Neutrophil (primary cell): ENCODE measurements around the gene GPA33.

Experiments
- H3K27ac ChIP-seq: fragments of 200-600 bp; sonication (generic); 2 replicates; pipeline ENCODE4 v1.5.1; 2016; ENCODE audit warnings: mild to moderate bottlenecking, moderate library complexity
- H3K27me3 ChIP-seq: fragments of 200-600 bp; sonication (generic); 2 replicates; pipeline ENCODE4 v1.6.0; 2016; ENCODE audit warnings: mild to moderate bottlenecking
- H3K36me3 ChIP-seq: fragments of 200-600 bp; sonication (generic); 2 replicates; pipeline ENCODE4 v1.5.1; 2017
- H3K4me1 ChIP-seq, 2 experiments: fragments of 200-600 bp in 1 of 2; sonication (generic) in 1 of 2; 1 replicate in 1 of 2; 2 replicates in 1 of 2; pipeline versions ENCODE4 v1.5.1 to v1.6.1; 2013 to 2016; ENCODE audit warnings: low read depth in 1 of 2, low read length in 1 of 2, mild to moderate bottlenecking in 1 of 2, moderate library complexity in 1 of 2; ENCODE audit not compliant: control insufficient read depth in 1 of 2, insufficient read depth in 1 of 2
- H3K4me3 ChIP-seq, 2 experiments: fragments of 200-600 bp in 1 of 2; sonication (generic) in 1 of 2; 1 replicate in 1 of 2; 2 replicates in 1 of 2; pipeline ENCODE4 v1.5.1; 2013 to 2016; ENCODE audit warnings: low read depth in 1 of 2, low read length in 1 of 2, mild to moderate bottlenecking in 1 of 2, moderate library complexity in 1 of 2
- H3K9me3 ChIP-seq: fragments of 200-600 bp; sonication (generic); 2 replicates; pipeline ENCODE4 v1.5.1; 2016
- TF ChIP-seq, protein P1 (sequence below): fragments of 200-600 bp; sonication (generic); IDR thresholded peaks from 2 replicates; pipeline ENCODE4 v1.5.1; 2016; ENCODE audit warnings: antibody characterized with exemption

GPA33 gene

DNA sequence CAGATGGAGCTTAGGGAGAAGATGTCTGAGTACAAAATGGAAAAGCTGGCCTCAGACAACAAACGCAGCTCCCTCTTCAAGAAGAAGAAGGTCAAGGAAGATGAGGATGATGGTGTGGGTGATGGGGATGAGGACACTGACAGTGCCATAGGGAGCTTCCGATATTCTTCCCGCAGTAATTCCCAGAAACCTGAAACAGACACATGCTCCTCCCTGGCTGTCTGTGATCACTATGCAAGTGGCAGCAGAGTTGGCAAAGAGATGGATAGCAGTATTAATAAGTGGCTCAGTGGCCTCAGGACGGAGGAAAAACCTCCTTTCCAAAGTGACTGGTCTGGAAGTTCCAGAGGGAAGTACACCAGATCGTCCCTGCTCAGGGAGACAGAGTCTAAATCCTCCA, 37.5 kb upstream of the GPA33 start:
- Histone ChIP-seq H3K4me1 (no peaks in the 10 kb centered on the region), H3K27me3 (peaks cover 35% of the 10 kb centered on the region), H3K36me3 (no peaks in the 10 kb centered on the region), H3K9me3 (no peaks in the 10 kb centered on the region), H3K27ac (no peak overlapping the region), H3K4me3 (no peak overlapping the region)
- TF ChIP-seq, protein P1, sequence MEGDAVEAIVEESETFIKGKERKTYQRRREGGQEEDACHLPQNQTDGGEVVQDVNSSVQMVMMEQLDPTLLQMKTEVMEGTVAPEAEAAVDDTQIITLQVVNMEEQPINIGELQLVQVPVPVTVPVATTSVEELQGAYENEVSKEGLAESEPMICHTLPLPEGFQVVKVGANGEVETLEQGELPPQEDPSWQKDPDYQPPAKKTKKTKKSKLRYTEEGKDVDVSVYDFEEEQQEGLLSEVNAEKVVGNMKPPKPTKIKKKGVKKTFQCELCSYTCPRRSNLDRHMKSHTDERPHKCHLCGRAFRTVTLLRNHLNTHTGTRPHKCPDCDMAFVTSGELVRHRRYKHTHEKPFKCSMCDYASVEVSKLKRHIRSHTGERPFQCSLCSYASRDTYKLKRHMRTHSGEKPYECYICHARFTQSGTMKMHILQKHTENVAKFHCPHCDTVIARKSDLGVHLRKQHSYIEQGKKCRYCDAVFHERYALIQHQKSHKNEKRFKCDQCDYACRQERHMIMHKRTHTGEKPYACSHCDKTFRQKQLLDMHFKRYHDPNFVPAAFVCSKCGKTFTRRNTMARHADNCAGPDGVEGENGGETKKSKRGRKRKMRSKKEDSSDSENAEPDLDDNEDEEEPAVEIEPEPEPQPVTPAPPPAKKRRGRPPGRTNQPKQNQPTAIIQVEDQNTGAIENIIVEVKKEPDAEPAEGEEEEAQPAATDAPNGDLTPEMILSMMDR = no peak

DNA sequence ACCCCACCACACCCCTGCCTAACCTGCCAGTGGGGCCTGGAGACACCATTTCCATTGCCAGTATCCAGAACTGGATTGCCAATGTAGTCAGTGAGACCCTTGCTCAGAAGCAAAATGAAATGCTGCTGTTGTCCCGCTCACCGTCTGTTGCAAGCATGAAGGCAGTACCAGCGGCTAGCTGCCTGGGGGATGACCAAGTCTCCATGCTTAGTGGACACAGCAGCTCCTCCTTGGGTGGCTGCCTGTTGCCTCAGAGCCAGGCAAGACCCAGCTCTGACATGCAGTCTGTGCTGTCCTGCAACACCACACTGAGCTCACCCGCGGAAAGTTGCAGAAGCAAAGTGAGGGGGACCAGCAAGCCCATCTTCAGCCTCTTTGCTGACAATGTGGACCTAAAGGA, 37.1 kb upstream of the GPA33 start:
- TF ChIP-seq, protein P1 = no peak

DNA sequence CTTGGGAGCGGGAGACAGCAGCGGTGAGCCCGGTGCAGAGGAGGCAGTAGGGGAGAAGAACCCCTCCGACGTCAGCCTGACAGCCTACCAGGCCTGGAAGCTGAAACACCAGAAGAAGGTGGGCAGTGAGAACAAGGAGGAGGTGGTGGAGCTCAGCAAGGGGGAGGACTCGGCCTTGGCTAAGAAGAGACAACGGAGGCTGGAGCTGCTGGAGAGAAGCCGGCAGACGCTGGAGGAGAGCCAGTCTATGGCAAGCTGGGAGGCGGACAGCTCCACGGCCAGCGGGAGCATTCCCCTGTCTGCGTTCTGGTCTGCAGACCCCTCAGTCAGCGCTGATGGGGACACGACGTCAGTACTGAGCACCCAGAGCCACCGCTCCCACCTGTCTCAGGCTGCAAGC, 36.6 kb upstream of the GPA33 start:
- no peaks in the 10 kb centered on the region for H3K36me3 ChIP-seq
- H3K4me1 ChIP-seq = peaks cover 0 to 3% of the 10 kb centered on the region in 2 experiments
- TF ChIP-seq, protein P1 = no peak
- H3K4me3 ChIP-seq = no peak overlapping the region
- H3K27ac ChIP-seq = no peak overlapping the region
- H3K9me3 ChIP-seq = no peaks in the 10 kb centered on the region
- peaks cover 33% of the 10 kb centered on the region for H3K27me3 ChIP-seq

More for the DNA sequence above, 37.1 kb upstream of the GPA33 start:
- no peaks in the 10 kb centered on the region for H3K36me3 ChIP-seq
- H3K9me3 ChIP-seq = no peaks in the 10 kb centered on the region
- no peak overlapping the region for H3K4me3 ChIP-seq
- no peaks in the 10 kb centered on the region for H3K4me1 ChIP-seq
- peaks cover 35% of the 10 kb centered on the region for H3K27me3 ChIP-seq
- no peak overlapping the region for H3K27ac ChIP-seq

DNA sequence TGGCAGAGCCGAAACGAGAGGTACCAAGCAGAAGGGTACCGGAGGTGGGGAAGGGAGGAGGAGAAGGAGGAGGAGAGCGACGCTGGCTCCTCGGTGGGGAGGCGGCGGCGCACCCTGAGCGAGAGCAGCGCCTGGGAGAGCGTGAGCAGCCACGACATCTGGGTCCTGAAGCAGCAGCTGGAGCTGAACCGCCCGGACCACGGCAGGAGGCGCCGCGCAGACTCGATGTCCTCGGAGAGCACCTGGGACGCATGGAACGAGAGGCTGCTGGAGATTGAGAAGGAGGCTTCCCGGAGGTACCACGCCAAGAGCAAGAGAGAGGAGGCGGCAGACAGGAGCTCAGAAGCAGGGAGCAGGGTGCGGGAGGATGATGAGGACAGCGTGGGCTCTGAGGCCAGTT, 36.1 kb upstream of the GPA33 start:
- H3K9me3 ChIP-seq = no peaks in the 10 kb centered on the region
- TF ChIP-seq, protein P1 = no peak
- H3K27ac ChIP-seq = no peak overlapping the region
- peaks cover 33% of the 10 kb centered on the region for H3K27me3 ChIP-seq
- no peak overlapping the region for H3K4me3 ChIP-seq
- H3K4me1 ChIP-seq = peaks cover 4 to 8% of the 10 kb centered on the region in 2 experiments
- H3K36me3 ChIP-seq = no peaks in the 10 kb centered on the region

DNA sequence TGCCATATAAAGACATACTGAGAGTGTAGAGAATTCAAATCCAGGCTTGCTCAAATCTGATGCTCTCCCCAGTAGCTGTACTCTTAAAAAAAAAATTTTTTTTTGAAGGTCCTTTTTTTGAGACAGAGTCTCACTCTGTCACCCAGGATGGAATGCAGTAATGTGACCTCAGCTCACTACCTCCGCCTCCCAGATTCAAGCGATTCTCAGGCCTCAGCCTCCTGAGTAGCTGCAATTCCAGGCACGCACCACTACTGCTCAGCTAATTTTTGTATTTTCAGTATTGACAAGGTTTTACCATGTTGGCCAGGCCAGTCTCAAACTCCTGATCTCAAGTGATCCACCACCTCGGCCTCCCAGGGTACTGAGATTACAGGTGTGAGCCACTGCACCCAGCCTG, 32.4 kb upstream of the GPA33 start:
- Histone ChIP-seq H3K9me3 (no peaks in the 10 kb centered on the region), H3K36me3 (no peaks in the 10 kb centered on the region), H3K4me3 (no peak overlapping the region), H3K27ac (no peak overlapping the region), H3K4me1 (peaks cover 8 to 12% of the 10 kb centered on the region in 2 experiments), H3K27me3 (peaks cover 17% of the 10 kb centered on the region)
- TF ChIP-seq, protein P1 = no peak

DNA sequence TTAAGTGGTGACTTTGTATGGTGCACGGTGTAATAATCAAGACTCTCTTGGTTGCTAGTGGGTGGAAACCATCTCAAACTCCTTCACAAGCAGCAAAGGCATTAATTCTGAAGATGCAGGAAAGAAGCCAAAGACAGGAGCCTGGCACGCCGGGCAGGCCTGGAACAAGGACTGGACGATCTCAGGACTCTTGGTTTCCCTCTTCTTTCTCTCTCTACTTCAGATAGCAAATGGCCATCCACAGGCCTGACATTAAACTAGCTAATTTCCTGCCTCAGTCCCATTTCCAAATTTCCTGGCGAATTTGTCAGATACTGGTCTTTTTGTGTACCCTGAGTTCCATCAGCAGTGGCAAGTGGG, 31.9 kb upstream of the GPA33 start:
- TF ChIP-seq, protein P1 = no peak
- Histone ChIP-seq H3K4me1 (peaks cover 8 to 12% of the 10 kb centered on the region in 2 experiments), H3K4me3 (no peak overlapping the region), H3K9me3 (no peaks in the 10 kb centered on the region), H3K27ac (no peak overlapping the region), H3K36me3 (no peaks in the 10 kb centered on the region), H3K27me3 (peaks cover 17% of the 10 kb centered on the region)
